ENCODE measurements around the gene HDAC4. TPM values are rescaled to one million over a fixed set of nuclear protein-coding genes. Genes with fewer than 3 reads are reported as not detected.

The HDAC4 gene
- total RNA-seq, 1 experiment from 2014 or later: 32.0 TPM

DNA sequence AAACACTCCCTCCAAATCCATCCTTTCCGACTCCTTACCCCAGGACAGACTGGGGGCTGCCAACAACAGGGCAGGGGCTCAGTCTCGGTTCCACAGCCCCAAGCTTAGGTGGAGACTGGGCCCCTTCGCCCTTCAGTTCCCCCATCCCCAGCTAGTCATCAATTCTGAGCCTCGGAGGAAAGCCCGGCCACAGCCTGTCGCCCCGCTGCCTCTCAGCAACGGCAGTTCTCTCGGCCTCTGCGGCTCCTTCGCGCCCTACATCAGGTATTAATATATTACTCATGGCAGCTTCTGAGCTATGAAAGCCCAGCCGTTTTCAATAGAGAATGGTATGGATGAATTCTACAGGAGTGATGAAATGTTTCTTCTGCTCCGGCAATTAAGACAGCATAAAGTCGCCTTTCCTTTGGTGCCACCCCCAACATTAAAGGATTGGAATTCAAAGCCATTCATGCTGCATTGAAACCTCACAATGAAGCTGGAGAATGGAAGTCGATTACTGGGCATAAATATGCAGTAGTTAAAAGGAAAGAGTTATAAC lies 2.8 kb downstream of the HDAC4 start:
- no peaks in the 10 kb centered on the region for H3K79me1 ChIP-seq (ENCODE audit: insufficient read depth, low read depth, low read length, poor library complexity, severe bottlenecking)
- H4K20me1 ChIP-seq (ENCODE audit: control insufficient read depth, insufficient read depth, insufficient read length): no peaks in the 10 kb centered on the region
- peaks cover 26% of the 10 kb centered on the region; the same call in 1 of the 2 replicates for H3K79me2 ChIP-seq (ENCODE audit: insufficient read depth, low read length)
- H3K27ac ChIP-seq (ENCODE audit: insufficient read length, low read depth, low read length): no peak overlapping the region
- Mint-ChIP-seq H3K4me3 (no peak overlapping the region; a peak in 1 of 5 replicates), H3K27ac (peak overlapping the region in 2 of 3 experiments; percentile 14 to 84; a peak in 1 of 7 replicates), H3K27me3 (ENCODE audit: low read depth) (no peaks in the 10 kb centered on the region; the same call in 1 of the 2 replicates), H3K4me1 (peaks cover 47% of the 10 kb centered on the region in 2 experiments), H3K36me3 (ENCODE audit: insufficient read depth in 1 of 3, low read depth in 3 of 3) (peaks cover 0 to 2% (median 0%) of the 10 kb centered on the region in 3 experiments; a peak in 4 of 7 replicates), H3K9me3 (no peaks in the 10 kb centered on the region)
- H3K56ac ChIP-seq (ENCODE audit: insufficient read length, low read depth, low read length): no peak overlapping the region
- no peak overlapping the region for H3K4me2 ChIP-seq (ENCODE audit: insufficient read depth, insufficient read length, low read length)
- TF ChIP-seq, protein P1, sequence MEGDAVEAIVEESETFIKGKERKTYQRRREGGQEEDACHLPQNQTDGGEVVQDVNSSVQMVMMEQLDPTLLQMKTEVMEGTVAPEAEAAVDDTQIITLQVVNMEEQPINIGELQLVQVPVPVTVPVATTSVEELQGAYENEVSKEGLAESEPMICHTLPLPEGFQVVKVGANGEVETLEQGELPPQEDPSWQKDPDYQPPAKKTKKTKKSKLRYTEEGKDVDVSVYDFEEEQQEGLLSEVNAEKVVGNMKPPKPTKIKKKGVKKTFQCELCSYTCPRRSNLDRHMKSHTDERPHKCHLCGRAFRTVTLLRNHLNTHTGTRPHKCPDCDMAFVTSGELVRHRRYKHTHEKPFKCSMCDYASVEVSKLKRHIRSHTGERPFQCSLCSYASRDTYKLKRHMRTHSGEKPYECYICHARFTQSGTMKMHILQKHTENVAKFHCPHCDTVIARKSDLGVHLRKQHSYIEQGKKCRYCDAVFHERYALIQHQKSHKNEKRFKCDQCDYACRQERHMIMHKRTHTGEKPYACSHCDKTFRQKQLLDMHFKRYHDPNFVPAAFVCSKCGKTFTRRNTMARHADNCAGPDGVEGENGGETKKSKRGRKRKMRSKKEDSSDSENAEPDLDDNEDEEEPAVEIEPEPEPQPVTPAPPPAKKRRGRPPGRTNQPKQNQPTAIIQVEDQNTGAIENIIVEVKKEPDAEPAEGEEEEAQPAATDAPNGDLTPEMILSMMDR (conservative IDR thresholded peaks at IDR 0.05): no peak
- no peak overlapping the region for H2BK20ac ChIP-seq (ENCODE audit: low read depth, low read length, poor library complexity, severe bottlenecking)
- H2BK120ac ChIP-seq (ENCODE audit: low read depth, low read length, poor library complexity, severe bottlenecking): no peak overlapping the region
- H2BK5ac ChIP-seq (ENCODE audit: insufficient read length, low read length): no peak overlapping the region
- no peak overlapping the region for H4K8ac ChIP-seq (replicated peaks; ENCODE audit: insufficient read length, low read depth, low read length)
- H3K23me2 ChIP-seq (ENCODE audit: insufficient read length, low read depth, low read length, poor library complexity, severe bottlenecking): no peaks in the 10 kb centered on the region
- no peak overlapping the region for H4K91ac ChIP-seq (ENCODE audit: insufficient read length, low read depth, low read length)
- DNase-seq: no peak
- no peaks in the 10 kb centered on the region; the same call in 1 of the 2 replicates for H3K4me1 ChIP-seq (ENCODE audit: insufficient read depth, low read length)
- H2AK5ac ChIP-seq (ENCODE audit: insufficient read length, low read length): no peak overlapping the region
- no peak overlapping the region for H2AFZ ChIP-seq (ENCODE audit: low read length)
- no peaks in the 10 kb centered on the region for H3K27me3 ChIP-seq (ENCODE audit: insufficient read depth, low read length)
- no peak overlapping the region for H3K18ac ChIP-seq (ENCODE audit: insufficient read length, low read depth, low read length)
- no peak overlapping the region for H4K5ac ChIP-seq (ENCODE audit: insufficient read length, low read depth, low read length)
- H3K9me3 ChIP-seq (ENCODE audit: control insufficient read depth, low read depth, low read length): no peaks in the 10 kb centered on the region
- WGBS (ENCODE audit: extremely low coverage, insufficient read length, low lambda C conversion rate): no CpG with 5 or more reads among the region's 16 CpGs
- no peak overlapping the region for H2BK15ac ChIP-seq (ENCODE audit: low read depth, low read length)
- no peak overlapping the region for H3K9ac ChIP-seq (ENCODE audit: extremely low read depth, insufficient read length, low read length)
- no peak overlapping the region for H3K23ac ChIP-seq (ENCODE audit: insufficient read length, low read depth, low read length)
- H3T11ph ChIP-seq (ENCODE audit: low read length): no peak overlapping the region
- H2BK12ac ChIP-seq (ENCODE audit: insufficient read length, low read depth, low read length): no peak overlapping the region
- no peak overlapping the region for H3K14ac ChIP-seq (ENCODE audit: insufficient read depth, low read length)
- H3K4ac ChIP-seq (ENCODE audit: low read depth, low read length): no peak overlapping the region
